ENCODE data around the gene PRR12. TPM values are rescaled to one million over a fixed set of nuclear protein-coding genes. Genes with fewer than 3 reads are reported as not detected.

PRR12 gene
- total and polyA plus RNA-seq, 2 donors: 2.3 to 10.2 TPM

GRCh38 chr19:49672131-49672919 is 81.3 kb downstream of the PRR12 start:
- Histone ChIP-seq H3K27me3 (ENCODE audit: control insufficient read depth in 2 of 2, insufficient read depth in 1 of 2, low read length in 1 of 2) (no peaks in the 10 kb centered on the region), H3K9me3 (ENCODE audit: control insufficient read depth in 2 of 2, insufficient read depth in 1 of 2, low read length in 1 of 2) (no peaks in the 10 kb centered on the region), H3K4me1 (ENCODE audit: control insufficient read depth in 2 of 2, insufficient read depth in 2 of 2, low read length in 2 of 2) (peaks cover 4 to 13% of the 10 kb centered on the region in 2 donors), H3K4me3 (ENCODE audit: low read length in 2 of 2) (no peak overlapping the region), H3K36me3 (ENCODE audit: control insufficient read depth in 2 of 2, insufficient read depth in 2 of 2, low read length in 1 of 2) (peaks cover 22 to 29% of the 10 kb centered on the region in 2 donors), H3K27ac (ENCODE audit: low read depth in 1 of 2, low read length in 1 of 2) (no peak overlapping the region)
- WGBS: 43% methylated on average over 28 of the region's 28 CpGs
- DNase-seq (ENCODE audit: low read depth in 6 of 9, low spot score in 9 of 9): peak in 6 of 9 donors; percentile 44 to 79 (median 62)

Other genes with a start within 250 kb of the PRR12 start
- gene TEAD2, start 228.8 kb upstream of the PRR12 start, total RNA-seq: 4.1 TPM
- gene TEAD2, start 228.8 kb upstream of the PRR12 start, polyA plus RNA-seq: 6.6 TPM
- 0.14 TPM for gene DKKL1, start 227.3 kb upstream of the PRR12 start, total RNA-seq
- 0.21 TPM for gene DKKL1, start 227.3 kb upstream of the PRR12 start, polyA plus RNA-seq
- 0.09 TPM for gene KASH5, start 202.9 kb upstream of the PRR12 start, total RNA-seq
- 0.09 TPM for gene KASH5, start 202.9 kb upstream of the PRR12 start, polyA plus RNA-seq
- not detected for gene PTH2, start 167.7 kb upstream of the PRR12 start, total RNA-seq
- not detected for gene PTH2, start 167.7 kb upstream of the PRR12 start, polyA plus RNA-seq
- gene GFY, start 165.8 kb upstream of the PRR12 start, total RNA-seq: not detected
- gene GFY, start 165.8 kb upstream of the PRR12 start, polyA plus RNA-seq: 0.05 TPM
- gene SLC17A7, start 149.7 kb upstream of the PRR12 start, total RNA-seq: under 0.01 TPM
- gene SLC17A7, start 149.7 kb upstream of the PRR12 start, polyA plus RNA-seq: 0.57 TPM
- 99.1 TPM for gene PIH1D1, start 139.4 kb upstream of the PRR12 start, total RNA-seq
- 130 TPM for gene PIH1D1, start 139.4 kb upstream of the PRR12 start, polyA plus RNA-seq
- gene ALDH16A1, start 138.0 kb upstream of the PRR12 start, total RNA-seq: 28.5 TPM
- gene ALDH16A1, start 138.0 kb upstream of the PRR12 start, polyA plus RNA-seq: 51.6 TPM
- gene FLT3LG, start 117.0 kb upstream of the PRR12 start, total RNA-seq: 22.3 TPM
- 32.1 TPM for gene FLT3LG, start 117.0 kb upstream of the PRR12 start, polyA plus RNA-seq
- gene RPL13A, start 103.6 kb upstream of the PRR12 start, total RNA-seq: 3,666 TPM
- 4,231 TPM for gene RPL13A, start 103.6 kb upstream of the PRR12 start, polyA plus RNA-seq
- gene RPS11, start 94.7 kb upstream of the PRR12 start, total RNA-seq: 3,463 TPM
- 4,965 TPM for gene RPS11, start 94.7 kb upstream of the PRR12 start, polyA plus RNA-seq
- gene FCGRT, start 78.5 kb upstream of the PRR12 start, total RNA-seq: 120 TPM
- gene FCGRT, start 78.5 kb upstream of the PRR12 start, polyA plus RNA-seq: 166 TPM
- 8.8 TPM for gene RCN3, start 63.2 kb upstream of the PRR12 start, total RNA-seq
- 32.7 TPM for gene RCN3, start 63.2 kb upstream of the PRR12 start, polyA plus RNA-seq
- 137 TPM for gene NOSIP, start 10.6 kb upstream of the PRR12 start, total RNA-seq
- gene NOSIP, start 10.6 kb upstream of the PRR12 start, polyA plus RNA-seq: 156 TPM
- gene PRRG2, start 9.9 kb upstream of the PRR12 start, total RNA-seq: 2.2 TPM
- 5.5 TPM for gene PRRG2, start 9.9 kb upstream of the PRR12 start, polyA plus RNA-seq
- 12.7 TPM for gene RRAS, start 49.0 kb downstream of the PRR12 start, total RNA-seq
- 60.9 TPM for gene RRAS, start 49.0 kb downstream of the PRR12 start, polyA plus RNA-seq
- gene SCAF1, start 51.0 kb downstream of the PRR12 start, total RNA-seq: 3.2 TPM
- gene SCAF1, start 51.0 kb downstream of the PRR12 start, polyA plus RNA-seq: 17.2 TPM
- gene IRF3, start 74.7 kb downstream of the PRR12 start, total RNA-seq: 83.6 TPM
- gene IRF3, start 74.7 kb downstream of the PRR12 start, polyA plus RNA-seq: 259 TPM
- gene BCL2L12, start 74.8 kb downstream of the PRR12 start, total RNA-seq: 18.7 TPM
- 27.1 TPM for gene BCL2L12, start 74.8 kb downstream of the PRR12 start, polyA plus RNA-seq
- 173 TPM for gene PRMT1, start 86.1 kb downstream of the PRR12 start, total RNA-seq
- 101 TPM for gene PRMT1, start 86.1 kb downstream of the PRR12 start, polyA plus RNA-seq
- gene ADM5, start 98.4 kb downstream of the PRR12 start, total RNA-seq: 0.47 TPM
- gene ADM5, start 98.4 kb downstream of the PRR12 start, polyA plus RNA-seq: 5.5 TPM
- 0.61 TPM for gene CPT1C, start 99.9 kb downstream of the PRR12 start, total RNA-seq
- gene CPT1C, start 99.9 kb downstream of the PRR12 start, polyA plus RNA-seq: 3.5 TPM
- gene TSKS, start 172.1 kb downstream of the PRR12 start, total RNA-seq: 2.6 TPM
- 2.4 TPM for gene TSKS, start 172.1 kb downstream of the PRR12 start, polyA plus RNA-seq
- 16.5 TPM for gene AP2A1, start 175.8 kb downstream of the PRR12 start, total RNA-seq
- 26.5 TPM for gene AP2A1, start 175.8 kb downstream of the PRR12 start, polyA plus RNA-seq
- 16.6 TPM for gene FUZ, start 222.1 kb downstream of the PRR12 start, total RNA-seq
- gene FUZ, start 222.1 kb downstream of the PRR12 start, polyA plus RNA-seq: 20.9 TPM
- gene MED25, start 227.1 kb downstream of the PRR12 start, total RNA-seq: 7.6 TPM
- gene MED25, start 227.1 kb downstream of the PRR12 start, polyA plus RNA-seq: 48.0 TPM